Measurements from ENCODE around the gene SYT3.

DNA sequence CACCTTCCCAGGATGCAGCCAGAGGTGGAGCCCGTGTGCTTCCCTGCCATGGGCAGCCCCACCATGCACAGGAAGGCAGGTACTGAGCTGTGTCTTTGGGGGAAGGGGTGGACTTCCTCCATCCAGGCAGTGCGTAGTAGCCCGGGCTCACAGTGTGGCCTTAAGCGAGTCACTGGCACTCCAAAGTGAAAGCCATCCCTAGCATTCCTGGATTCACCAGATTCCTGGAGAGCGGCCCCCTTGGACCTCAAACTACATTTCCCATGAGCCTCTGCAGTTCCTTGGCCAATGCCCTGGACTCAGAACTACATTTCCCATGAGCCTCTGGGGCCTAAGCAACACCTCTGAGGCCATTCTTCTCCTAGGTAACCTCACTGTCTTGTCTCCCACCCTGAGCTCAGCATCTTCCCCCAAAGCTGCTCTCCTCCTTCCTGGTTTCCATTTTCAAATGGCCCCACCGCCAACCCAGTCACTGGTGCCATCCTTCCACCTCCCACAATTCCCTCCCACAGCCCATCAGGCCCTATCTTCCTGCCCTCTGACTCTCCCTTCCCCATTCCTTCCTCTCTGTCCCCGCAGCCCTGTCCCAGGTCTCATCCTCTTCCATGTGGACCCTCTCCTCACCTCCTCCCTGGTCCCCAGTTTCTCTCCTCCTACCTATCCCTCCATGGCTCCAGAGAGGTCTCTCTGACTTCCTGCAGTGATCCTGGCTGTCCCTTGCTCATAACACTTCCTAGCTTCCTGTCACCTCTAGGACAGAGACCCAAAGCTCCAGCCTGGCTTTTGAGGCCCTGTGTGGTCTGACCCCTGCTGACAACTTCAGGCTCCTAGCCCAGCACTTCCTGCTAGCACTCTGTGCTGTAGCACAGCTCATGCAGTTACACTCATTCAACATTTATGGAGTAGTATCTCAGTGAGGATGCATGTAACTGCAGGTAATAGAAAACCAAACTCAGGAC lies 10.0 kb upstream of the SYT3 start, which contains the start of gene C19orf81:
- TF ChIP-seq, protein P1, sequence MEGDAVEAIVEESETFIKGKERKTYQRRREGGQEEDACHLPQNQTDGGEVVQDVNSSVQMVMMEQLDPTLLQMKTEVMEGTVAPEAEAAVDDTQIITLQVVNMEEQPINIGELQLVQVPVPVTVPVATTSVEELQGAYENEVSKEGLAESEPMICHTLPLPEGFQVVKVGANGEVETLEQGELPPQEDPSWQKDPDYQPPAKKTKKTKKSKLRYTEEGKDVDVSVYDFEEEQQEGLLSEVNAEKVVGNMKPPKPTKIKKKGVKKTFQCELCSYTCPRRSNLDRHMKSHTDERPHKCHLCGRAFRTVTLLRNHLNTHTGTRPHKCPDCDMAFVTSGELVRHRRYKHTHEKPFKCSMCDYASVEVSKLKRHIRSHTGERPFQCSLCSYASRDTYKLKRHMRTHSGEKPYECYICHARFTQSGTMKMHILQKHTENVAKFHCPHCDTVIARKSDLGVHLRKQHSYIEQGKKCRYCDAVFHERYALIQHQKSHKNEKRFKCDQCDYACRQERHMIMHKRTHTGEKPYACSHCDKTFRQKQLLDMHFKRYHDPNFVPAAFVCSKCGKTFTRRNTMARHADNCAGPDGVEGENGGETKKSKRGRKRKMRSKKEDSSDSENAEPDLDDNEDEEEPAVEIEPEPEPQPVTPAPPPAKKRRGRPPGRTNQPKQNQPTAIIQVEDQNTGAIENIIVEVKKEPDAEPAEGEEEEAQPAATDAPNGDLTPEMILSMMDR (IDR thresholded peaks at IDR 0.05; ENCODE audit: extremely low read depth in 1 of 2, insufficient read depth in 1 of 2, low read depth in 1 of 2, low read length in 2 of 2), result no peak
- TF ChIP-seq POLR2AphosphoS5 (IDR thresholded peaks at IDR 0.05; ENCODE audit: insufficient read depth, low read depth, low read length) (no peak), FOS (IDR thresholded peaks at IDR 0.05; ENCODE audit: borderline replicate concordance, insufficient read depth, low read length) (no peak), JUN (IDR thresholded peaks at IDR 0.05; ENCODE audit: borderline replicate concordance, insufficient read depth, insufficient read length, low read depth) (no peak), POLR2A (IDR thresholded peaks at IDR 0.05; ENCODE audit: low read depth, low read length) (no peak), EZH2 (IDR thresholded peaks at IDR 0.05; ENCODE audit: borderline replicate concordance, low read depth, low read length, severe bottlenecking) (no peak), MYC (IDR thresholded peaks at IDR 0.05; ENCODE audit: low read depth, low read length) (no peak), GATA2 (IDR thresholded peaks at IDR 0.05; ENCODE audit: insufficient read depth, insufficient read length, low read depth, low read length) (no peak)
- TF ChIP-seq, protein P2, sequence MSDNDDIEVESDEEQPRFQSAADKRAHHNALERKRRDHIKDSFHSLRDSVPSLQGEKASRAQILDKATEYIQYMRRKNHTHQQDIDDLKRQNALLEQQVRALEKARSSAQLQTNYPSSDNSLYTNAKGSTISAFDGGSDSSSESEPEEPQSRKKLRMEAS (IDR thresholded peaks at IDR 0.05; ENCODE audit: insufficient read depth, insufficient read length), result no peak
